OCI-LY7 (cell line): ENCODE data around the gene ARHGAP19.

ENCODE experiments used
- EZH2phosphoT487 ChIP-seq: fragments of 200-600 bp; sonication (generic); IDR thresholded peaks from 2 replicates; pipeline ENCODE4 v1.6.1; 2018; ENCODE audit warnings: low read depth, borderline replicate concordance, mild to moderate bottlenecking, mixed run types, antibody characterized with exemption, low read length, moderate library complexity, mixed read lengths
- TF ChIP-seq, protein P1 (sequence below): fragments of 200-600 bp; sonication (generic); conservative IDR thresholded peaks from 2 replicates; pipeline ENCODE4 v1.5.1; 2014; ENCODE audit warnings: mild to moderate bottlenecking, antibody characterized with exemption, low read length, moderate library complexity, mixed read lengths

DNA sequence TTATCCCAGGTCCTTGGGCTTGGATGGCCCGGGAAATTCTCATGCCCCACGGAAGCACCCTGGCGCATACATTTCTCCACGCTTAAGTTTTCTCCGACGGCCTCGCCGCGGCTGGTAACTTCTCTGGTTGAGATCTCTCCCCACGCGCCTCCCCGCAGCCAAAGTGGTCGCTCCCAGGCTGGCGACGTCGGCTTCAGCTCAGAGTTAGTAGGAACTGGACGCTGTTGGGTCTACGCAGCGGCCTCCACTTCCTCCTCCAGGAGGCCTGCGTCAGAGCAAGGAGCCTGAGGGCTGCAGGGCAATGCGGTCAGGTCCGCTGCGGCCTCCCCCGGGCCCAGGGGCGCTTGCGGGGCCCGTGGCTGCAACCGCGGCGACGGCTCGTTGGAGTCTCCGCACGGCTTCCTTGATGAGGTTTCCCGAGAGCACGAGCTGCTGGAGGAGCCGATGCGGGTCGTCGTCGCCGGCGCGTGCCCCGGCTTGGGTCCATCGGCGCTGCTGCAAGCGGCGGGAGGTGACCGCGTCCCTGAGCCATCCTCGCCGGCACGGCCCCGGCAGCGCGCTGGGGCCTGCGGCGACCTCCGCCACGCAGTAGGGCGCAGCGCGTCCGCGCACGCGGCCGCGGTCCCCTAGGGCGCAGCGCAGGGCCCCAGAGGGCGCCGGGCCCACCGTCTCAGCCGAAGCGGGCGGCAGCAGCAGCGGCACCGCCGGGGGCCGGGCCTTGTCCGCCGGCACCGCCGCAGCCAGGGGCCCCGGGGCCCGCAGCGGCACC is 41.3 kb upstream of the ARHGAP19 start:
- TF ChIP-seq EZH2phosphoT487: no peak
- TF ChIP-seq, protein P1, sequence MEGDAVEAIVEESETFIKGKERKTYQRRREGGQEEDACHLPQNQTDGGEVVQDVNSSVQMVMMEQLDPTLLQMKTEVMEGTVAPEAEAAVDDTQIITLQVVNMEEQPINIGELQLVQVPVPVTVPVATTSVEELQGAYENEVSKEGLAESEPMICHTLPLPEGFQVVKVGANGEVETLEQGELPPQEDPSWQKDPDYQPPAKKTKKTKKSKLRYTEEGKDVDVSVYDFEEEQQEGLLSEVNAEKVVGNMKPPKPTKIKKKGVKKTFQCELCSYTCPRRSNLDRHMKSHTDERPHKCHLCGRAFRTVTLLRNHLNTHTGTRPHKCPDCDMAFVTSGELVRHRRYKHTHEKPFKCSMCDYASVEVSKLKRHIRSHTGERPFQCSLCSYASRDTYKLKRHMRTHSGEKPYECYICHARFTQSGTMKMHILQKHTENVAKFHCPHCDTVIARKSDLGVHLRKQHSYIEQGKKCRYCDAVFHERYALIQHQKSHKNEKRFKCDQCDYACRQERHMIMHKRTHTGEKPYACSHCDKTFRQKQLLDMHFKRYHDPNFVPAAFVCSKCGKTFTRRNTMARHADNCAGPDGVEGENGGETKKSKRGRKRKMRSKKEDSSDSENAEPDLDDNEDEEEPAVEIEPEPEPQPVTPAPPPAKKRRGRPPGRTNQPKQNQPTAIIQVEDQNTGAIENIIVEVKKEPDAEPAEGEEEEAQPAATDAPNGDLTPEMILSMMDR: 0 out of 2 replicates have a peak, but pooled peaks have one; percentile 19
